ENCODE results near the gene IGSF21.

- TF ChIP-seq ARNTL (CRISPR knock-in tag; IDR thresholded peaks at IDR 0.05; ENCODE audit: borderline replicate concordance, low read depth) (no peak), TOX (CRISPR knock-in tag; IDR thresholded peaks at IDR 0.05; ENCODE audit: borderline replicate concordance) (no peak), CREB5 (CRISPR knock-in tag; IDR thresholded peaks at IDR 0.05; ENCODE audit: low read depth) (no peak), ZC3H10 (CRISPR knock-in tag; IDR thresholded peaks at IDR 0.05) (no peak), PATZ1 (CRISPR knock-in tag; IDR thresholded peaks at IDR 0.05; ENCODE audit: borderline replicate concordance) (no peak), SNAI2 (CRISPR knock-in tag; IDR thresholded peaks at IDR 0.05) (no peak), TCF4 (CRISPR knock-in tag; IDR thresholded peaks at IDR 0.05; ENCODE audit: borderline replicate concordance) (no peak), ZNF565 (CRISPR knock-in tag; conservative IDR thresholded peaks at IDR 0.05; ENCODE audit: low read depth) (no peak), ZFP30 (CRISPR knock-in tag; IDR thresholded peaks at IDR 0.05) (no peak), POU6F1 (CRISPR knock-in tag; IDR thresholded peaks at IDR 0.05; ENCODE audit: borderline replicate concordance, low read depth) (no peak), ZFP3 (CRISPR knock-in tag; IDR thresholded peaks at IDR 0.05) (no peak), ZNF8 (CRISPR knock-in tag; IDR thresholded peaks at IDR 0.05) (no peak)
Measured at GRCh38 chr1:18293291-18293690, 185.7 kb downstream of the IGSF21 start.

Data from SK-N-SH treated with all-trans-retinoic acid at 6 μM for 48 hours (cell line).